Transverse colon (tissue), 4 donors: ENCODE data around the gene WASL.

Experiments
- POLR2AphosphoS5 ChIP-seq, 3 donors: sonication (generic); formaldehyde crosslinking; IDR thresholded peaks; one replicate each; pipeline ENCODE4 v1.6.1; 2016; ENCODE audit warnings: antibody characterized with exemption in 3 of 3
- TF ChIP-seq, protein P1 (sequence below), 5 experiments: fragments of 200-600 bp in 3 of 5; fragments of 450-650 bp in 2 of 5; sonication (generic) in 3 of 5; IDR thresholded peaks; 1 replicate in 2 of 5; 2 replicates in 3 of 5; pipeline ENCODE4 v1.5.1; 2016 to 2017; ENCODE audit warnings: antibody characterized with exemption in 5 of 5, inconsistent platforms in 3 of 5, mild to moderate bottlenecking in 2 of 5, moderate library complexity in 1 of 5

DNA sequence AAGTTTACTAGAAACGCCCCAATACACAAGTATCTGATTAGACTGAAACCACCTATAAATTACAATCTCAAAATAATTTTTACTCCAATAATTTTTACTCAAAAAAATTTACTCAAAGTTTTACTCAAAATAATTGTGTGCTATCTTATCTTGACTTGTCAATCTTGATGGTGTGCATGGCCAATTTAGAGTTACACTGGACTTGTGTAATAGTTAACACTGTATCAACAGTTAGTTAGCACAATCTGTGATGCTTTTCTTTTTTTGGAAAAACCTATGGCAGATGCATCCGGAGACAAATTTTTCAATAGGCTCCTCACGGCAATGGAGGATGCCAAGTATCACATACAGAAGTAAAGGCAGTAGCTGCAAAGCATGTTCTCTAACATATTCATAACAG lies 68.2 kb downstream of the WASL start:
- no peak for TF ChIP-seq POLR2AphosphoS5 (IDR thresholded peaks at IDR 0.05)
- TF ChIP-seq, protein P1, sequence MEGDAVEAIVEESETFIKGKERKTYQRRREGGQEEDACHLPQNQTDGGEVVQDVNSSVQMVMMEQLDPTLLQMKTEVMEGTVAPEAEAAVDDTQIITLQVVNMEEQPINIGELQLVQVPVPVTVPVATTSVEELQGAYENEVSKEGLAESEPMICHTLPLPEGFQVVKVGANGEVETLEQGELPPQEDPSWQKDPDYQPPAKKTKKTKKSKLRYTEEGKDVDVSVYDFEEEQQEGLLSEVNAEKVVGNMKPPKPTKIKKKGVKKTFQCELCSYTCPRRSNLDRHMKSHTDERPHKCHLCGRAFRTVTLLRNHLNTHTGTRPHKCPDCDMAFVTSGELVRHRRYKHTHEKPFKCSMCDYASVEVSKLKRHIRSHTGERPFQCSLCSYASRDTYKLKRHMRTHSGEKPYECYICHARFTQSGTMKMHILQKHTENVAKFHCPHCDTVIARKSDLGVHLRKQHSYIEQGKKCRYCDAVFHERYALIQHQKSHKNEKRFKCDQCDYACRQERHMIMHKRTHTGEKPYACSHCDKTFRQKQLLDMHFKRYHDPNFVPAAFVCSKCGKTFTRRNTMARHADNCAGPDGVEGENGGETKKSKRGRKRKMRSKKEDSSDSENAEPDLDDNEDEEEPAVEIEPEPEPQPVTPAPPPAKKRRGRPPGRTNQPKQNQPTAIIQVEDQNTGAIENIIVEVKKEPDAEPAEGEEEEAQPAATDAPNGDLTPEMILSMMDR (IDR thresholded peaks at IDR 0.05): no peak
